NCI-H2107 (cell line): ENCODE data around the gene PLVAP.

ENCODE experiments used
- DNase-seq: peaks from one replicate; lab custom pipeline; 2025; lab: John Stamatoyannopoulos, UW

The PLVAP gene

GRCh38 chr19:17302391-17303166 is 74.6 kb downstream of the PLVAP start:
- DNase-seq, result no peak
